ENCODE measurements around the gene CCDC40.

The CCDC40 gene

DNA sequence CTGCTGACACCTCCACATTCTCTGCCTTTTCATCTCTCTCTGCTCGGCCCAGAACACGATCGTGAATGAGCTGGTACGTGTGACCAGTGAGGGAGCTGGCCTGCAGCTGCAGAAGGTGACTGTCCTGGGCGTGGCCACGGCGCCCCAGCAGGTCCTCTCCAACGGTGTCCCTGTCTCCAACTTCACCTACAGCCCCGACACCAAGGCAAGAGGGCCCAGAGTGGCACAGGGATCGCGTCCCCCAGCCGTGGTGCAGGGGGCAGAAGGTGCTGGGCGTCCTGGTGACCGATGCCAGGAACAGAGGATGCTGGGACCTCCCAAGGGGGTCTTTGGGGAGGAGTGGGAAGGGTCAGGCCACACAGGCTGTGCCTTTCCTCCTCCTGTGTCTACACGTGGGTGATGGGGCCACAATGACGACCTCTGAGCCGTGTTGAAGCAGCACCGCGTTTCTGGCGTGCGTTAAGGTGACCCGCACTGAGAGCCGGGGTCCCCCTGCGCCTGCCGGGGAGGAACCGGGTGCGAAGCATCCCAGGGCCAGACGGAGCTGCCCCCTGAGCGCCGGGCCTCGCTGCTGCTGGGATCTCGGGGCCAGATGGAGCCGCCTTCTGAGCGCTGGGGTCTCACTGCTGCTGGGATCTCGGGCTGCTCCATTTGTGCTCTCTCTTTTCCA is 82.3 kb downstream of the CCDC40 start:
- FAIRE-seq, result no peak

DNA sequence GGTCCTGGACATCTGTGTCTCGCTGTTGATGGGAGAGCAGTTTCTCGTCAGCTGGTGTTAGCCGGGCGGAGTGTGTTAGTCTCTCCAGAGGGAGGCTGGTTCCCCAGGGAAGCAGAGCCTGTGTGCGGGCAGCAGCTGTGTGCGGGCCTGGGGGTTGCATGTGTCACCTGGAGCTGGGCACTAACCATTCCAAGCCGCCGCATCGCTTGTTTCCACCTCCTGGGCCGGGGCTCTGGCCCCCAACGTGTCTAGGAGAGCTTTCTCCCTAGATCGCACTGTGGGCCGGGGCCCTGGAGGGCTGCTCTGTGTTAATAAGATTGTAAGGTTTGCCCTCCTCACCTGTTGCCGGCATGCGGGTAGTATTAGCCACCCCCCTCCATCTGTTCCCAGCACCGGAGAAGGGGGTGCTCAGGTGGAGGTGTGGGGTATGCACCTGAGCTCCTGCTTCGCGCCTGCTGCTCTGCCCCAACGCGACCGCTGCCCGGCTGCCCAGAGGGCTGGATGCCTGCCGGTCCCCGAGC is 82.9 kb downstream of the CCDC40 start:
- FAIRE-seq, result no peak

DNA sequence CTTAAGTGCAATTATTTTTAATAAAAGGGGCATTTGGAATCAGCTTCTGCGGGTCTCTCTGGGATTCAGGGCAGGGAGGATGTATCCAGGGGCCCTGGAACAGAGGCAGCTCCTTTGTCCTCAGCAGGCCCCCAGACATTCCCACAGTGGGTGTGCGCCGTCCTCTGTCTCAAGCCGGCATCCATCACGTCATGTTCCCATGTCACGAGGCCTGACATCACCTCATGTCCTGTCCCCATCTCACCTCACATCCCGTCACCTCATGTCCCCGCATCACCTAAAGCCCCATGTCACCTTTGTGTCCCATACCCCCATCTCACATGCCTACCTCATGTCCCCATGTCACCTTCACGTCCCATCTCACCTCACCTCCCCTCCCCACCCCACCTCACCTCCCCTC is 83.4 kb downstream of the CCDC40 start:
- FAIRE-seq, result no peak

DNA sequence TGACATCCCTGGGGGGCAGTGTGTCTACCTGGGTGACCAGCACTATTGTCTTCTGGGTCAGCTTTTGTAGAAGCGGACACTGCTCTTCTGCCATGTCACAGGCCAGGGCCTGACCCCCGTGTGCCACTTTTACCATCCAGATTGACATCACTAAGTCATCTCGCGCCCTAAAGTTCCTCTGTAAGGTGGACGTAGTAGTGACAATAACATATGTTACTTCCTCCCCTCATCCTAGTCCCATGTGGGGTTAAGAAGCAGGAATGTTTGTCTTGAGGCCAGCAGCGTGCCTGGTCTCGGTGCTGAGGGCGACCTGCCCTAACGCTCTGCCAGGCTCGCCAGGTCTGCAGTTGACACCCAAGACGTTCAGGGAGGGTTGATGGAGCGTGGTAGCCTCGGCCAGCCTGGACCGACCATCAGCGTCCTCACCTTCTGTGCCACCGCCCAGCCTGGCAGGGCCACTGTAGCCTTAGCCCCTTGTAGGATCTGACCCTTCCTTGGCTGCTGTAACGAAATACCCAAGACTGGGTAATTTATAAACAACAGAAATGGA is 85.7 kb downstream of the CCDC40 start:
- no peak for FAIRE-seq

DNA sequence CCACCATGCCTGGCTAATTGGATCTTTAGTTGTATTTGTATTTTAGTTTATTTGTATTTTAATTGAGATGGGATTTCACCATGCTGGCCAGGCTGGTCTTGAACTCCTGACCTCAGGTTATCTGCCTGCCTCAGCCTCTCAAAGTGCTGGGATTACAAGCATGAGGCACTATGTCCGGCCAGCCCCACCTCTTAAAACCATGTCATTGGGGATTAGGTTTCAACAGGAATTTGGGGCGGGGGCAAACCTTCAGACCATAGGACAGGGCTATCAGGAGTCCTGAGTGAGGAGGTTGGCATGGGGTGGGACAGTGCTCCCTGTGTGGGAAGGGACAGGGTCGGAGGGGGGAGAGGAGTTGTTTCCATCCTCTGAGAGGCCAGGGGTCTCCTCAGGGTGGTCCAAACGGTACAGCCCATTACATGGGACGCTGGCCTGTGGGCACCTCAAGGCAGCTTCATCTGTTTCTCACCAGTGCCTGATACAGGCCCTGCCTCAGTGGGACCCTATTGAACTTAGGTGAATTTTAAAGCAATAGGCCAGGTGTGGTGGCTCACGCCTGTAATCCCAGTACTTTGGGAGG is 86.6 kb downstream of the CCDC40 start:
- FAIRE-seq, result no peak

DNA sequence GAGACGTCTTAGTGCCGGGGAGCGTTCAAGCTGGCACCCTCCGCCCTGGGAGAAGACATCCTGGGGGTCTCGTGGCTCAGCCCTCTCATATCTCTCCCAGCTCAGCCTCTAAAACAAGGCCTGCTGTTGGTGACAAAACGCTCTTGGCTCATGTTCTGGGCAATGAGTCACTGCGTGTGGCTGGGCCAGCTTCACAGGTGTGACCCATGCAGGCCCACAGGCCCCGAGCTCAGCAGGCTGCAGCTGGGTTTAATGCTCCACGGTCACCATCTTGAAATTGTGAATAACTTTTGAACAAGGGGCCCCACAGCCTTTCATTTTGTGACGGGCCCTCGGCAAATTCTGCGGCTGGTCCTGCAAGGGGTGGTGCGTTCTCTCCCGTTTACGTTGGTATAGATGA is 87.3 kb downstream of the CCDC40 start:
- no peak for FAIRE-seq

DNA sequence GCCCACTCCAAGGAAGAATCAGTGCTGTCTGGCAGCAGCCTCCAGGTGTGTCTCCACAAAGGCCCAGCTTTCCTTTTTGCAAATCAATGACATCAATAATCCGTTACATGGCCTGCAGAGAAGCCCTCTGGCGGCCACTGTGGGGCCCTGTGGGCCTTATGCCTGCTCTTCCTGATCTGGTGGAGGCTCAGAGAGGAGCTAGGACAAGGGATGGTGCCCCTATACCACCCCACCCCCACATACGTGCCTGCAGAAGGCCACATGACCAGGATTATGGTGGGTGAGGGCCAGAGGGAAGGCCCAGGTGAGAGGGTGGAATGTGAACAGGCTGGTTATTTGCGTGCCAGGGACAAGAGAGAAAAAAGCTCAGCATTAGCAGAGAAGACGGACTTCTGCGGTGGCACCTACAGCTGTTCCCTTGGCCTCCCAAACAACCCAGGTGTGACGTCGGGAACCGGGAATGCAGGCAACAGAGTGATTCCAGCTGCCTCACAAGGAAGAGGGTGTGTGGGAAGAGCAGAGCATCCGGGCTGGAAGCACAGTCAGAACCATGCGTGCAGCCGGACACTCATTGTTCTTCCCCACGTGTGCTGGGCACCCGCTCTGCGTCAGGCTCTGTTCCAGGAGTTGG is 88.0 kb downstream of the CCDC40 start:
- no peak for FAIRE-seq

DNA sequence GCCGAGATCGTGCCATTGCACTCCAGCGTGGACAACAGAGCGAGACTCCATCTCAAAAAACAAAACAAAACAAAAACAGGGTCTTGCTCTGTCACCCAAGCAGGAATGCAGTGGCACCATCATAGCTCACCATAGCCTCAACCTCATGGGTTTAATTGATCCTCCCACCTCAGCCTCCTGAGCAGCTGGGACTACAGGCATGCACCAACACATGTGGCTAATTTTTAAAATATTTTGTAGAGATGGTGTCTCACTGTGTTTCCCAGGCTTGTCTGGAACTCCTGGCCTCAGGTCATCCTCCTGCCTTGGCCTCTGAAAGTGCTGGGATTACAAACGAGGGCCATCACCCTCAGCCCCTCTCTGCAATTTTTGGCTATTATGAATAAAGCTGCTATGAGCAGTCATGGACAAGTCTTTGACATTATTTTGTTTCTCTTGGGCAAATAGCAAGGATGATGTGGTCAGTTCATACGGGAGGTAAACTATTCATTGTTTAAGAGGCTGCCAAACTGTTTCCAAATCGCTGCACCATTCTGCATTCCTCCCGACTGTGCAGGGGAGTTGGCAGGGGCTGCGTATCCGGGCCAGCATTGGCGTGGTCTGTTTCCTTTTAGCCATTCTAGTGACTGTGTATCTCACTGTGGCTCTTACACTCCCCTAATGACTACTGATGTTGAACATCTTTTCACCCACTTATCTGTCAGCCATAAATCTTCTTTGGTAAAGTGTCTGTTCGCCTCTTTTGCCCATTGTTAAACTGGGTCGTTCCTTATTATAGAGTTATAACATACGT is 89.4 kb downstream of the CCDC40 start:
- no peak for FAIRE-seq

DNA sequence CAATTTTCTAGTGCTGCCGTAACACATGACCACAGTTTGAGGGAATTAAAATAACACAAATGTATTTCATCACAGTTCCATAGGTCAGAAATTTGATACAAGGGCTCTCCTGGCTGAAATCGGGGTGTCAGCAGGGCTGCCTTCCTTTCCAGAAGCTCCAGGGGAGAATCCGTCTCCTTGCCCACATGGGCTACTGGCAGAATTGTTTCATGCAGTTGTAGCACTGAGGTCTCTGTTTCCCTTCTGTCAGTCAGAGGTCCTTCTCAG is 89.9 kb downstream of the CCDC40 start:
- no peak for FAIRE-seq

DNA sequence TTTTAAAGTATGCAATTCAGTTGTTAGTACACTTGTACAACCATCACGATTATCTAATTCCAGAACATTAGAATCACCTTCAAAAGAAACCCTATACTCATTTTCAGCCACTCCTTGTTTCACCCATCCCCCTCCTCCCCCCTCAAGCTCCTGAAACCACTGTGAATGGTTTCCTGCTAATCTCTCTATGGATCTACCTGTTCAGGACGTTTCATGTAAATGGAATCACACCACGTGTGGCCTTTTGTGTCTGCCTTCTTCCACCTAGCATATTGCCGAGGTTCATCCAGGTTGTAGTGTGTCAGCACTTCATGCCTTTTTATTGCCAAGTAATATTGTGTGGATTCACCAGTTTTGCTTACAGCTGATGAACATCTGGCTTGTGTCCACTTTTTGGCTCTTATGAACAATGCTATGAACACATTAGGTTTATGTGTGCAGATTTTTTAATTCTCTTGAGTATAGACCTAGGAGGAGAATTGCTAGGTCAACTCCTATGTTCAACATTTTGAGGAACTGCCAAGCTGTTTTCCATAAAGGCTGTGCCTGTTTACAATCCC is 92.6 kb downstream of the CCDC40 start:
- no peak for FAIRE-seq

DNA sequence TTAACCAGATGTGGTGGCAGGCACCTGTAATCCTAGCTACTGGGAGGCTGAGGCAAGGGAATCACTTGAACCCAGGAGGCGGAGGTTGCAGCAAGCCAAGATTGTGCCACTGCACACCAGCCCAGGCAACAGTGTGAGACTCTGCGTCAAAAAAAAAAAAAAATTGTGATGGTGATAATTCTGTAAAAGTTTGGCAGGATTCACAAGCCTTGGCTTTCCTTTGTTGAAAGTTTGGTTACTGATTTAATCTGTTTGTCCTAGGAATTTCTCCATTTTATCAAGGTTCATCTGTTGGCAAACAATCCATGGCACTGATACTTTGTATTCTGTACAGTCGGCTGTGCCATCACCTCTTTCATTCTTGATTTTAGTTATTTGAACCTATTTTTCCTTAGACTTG is 94.5 kb downstream of the CCDC40 start:
- FAIRE-seq, result no peak

DNA sequence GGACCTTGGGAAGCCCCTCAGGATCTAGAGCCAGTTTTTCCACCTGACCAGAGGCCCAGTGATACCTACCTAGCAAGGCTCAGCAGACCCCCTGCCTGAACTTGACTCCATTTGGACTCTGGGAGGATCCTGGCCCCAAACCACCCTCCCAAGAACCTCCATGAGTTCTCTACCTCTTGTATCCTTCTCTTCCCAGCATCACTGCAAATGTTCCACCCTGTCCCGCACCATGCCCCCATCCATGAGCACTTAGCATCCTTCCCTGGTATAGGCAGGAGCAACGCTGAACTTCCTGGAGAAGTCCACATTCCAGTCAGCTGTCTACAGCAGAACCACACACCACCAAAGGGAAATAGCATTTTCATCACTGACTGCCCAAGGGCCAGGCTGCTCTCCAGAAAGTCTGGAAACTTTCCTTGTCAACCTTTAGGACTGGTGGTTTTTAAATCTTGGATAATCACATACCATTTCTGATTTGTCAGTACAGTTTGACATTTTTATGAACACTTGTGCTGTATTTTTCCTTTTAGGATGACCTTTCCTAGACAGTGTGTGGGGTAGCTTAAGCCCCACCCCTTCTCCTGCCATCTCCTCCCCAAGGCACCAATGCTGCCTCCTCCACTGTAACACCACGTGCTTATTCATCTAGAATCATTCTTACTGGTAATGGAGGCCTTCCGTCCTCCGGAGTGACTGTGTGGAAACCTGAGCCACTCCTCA is 96.6 kb downstream of the CCDC40 start:
- no peak for FAIRE-seq

DNA sequence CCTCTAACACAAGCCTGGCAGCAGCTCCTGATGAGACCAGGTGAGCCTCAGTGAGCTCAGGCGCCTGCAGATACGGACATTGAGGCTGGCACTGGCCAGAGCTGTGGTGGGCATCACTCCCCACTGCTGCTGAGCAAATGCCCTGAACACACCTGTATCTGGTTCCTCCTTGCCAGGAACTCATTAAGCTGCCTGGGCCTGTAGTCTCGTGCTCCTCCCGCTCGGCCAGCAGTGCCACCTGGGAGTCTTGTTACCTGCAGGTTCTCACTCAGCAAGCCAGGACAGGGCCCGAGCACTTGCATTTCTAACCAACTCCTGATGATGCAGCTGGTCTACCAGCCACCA is 97.2 kb downstream of the CCDC40 start:
- no peak for FAIRE-seq

DNA sequence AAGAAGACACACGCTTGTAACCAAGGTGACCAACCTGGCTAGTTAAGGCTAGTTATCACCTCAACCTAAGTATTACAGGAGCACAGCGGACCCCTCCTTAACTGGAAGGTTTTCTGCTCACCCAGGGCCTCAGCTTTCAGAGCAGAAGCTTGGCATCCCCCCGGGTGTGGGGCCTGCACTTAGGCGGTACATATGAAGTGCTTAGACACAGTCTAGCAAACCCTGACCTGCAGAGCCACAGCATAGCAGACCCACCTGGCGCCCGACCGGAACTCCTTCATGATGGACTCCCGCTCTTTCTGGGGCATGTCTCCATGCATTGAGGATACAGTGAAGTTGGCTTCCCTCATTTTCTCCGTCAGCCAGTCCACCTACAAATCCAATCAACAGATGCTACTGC is 100.7 kb downstream of the CCDC40 start:
- FAIRE-seq, result no peak

DNA sequence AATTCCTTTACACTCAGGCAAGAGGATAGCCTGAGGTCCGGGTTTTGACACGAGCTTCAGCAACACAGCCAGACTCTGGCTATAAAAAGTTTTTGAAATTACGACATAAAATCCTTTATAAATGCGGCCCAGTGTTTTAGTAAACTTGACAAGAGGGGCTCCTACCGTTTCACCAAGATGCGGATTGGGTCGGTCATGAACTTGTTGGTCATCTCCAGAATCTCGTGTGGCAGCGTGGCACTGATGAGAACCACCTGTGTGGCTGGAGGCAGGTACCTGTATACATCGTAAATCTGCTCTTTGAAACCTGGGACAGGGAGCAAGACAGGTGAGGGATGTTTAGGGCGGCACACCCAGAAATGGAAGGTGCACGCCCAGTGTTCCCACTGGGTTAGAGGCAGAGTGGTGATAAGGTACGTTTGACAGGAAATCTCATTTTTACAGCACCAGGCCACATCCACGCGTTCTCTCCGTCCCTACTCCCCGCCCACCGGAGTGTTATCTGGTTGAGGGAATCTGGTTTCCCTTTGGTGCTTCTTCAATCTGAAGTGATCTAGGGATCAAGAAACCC is 102.5 kb downstream of the CCDC40 start:
- FAIRE-seq, result no peak

DNA sequence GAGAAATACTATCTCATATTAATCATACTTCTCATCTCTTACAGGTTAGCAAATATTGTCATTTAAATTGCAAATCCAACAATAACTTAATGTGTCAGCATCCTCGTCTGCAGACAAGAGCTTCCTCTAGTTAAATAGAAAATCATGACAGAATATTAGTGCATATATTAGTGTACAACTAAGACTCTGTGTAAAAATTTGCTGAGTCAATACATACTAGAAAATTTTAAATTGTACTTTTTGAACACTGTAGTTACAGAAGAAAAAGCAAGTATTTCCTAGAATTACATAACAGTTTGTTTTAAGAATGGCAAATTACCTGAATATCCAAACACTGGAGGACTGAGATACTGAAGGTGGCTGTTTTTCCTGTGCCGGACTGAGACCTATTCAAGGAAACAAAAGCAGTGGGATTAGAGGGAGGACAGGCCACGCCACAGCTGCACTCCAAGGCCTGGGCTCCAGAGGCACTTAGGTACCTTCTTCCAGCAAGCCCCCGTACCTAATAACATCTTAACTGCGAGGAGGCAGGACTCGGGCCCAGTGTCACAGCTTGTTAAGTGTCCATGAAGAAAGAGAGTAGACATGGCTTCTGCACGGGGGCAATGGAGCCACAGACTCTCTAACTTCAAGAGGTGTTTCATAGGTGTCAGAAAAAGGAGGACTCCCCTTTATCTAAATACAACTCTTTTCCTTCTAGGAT is 105.2 kb downstream of the CCDC40 start:
- FAIRE-seq, result no peak

DNA sequence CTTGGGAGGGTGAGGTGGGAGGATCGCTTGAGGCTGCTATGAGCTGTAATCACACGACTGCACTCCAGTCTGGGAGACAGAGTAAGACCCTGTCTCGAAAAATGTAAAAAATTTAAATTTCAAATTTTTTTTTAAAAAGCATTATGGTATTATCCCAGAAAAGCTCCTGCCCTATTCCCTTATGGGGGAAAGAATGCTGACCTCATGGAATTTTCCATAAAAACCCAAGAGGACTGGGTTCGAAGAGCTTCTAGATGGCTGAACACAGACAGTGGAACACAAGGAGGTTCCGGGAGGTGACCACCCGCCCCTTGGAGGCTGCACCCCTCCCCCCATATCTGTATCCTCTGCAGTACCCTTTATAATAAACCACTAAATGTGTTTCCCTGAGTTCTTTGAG is 106.5 kb downstream of the CCDC40 start:
- no peak for FAIRE-seq

DNA sequence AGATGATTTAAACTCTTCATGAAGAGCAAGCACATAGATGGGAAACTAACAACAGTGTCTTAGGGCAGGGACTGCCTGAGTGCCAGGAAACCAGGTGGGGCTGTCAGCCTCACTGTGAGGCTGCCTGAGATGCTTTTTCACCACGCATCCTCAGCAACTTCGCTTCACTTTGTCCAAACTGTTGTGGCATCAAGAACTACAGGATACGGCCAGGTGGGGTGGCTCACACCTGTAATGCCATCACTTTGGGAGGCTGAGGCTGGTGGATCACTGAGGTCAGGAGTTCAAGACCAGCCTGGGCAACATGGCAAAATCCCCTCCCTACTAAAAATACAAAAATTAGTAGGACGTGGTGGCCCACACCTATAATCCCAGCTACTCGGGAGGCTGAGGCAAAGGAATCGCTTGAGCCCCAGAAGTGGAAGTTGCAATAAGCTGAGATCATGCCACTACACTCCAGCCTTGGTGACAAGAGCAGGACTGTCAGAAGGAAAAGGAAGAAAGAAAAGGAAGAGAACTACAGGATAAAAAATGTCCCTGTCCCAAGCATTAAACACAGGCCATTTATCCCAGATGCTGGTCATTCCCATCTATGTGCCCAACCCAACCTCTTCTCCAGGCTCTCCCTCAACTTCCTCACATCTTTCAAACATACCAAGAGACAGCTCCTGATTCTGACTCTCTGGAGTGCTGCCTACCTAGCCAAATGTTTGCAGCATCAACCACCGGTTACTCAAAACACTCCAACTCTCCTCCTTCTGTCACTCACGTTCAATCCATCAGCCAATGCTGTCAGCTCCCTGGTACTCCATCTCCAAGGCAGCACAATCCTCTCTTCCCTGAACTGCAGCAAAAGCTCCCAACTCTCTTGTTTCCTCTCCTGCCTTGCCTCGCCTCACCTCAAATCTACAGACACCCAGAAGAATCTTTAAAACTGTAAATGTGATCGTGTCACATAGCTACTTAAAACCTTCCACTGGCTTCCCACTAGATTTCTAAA is 108.9 kb downstream of the CCDC40 start:
- FAIRE-seq, result no peak

DNA sequence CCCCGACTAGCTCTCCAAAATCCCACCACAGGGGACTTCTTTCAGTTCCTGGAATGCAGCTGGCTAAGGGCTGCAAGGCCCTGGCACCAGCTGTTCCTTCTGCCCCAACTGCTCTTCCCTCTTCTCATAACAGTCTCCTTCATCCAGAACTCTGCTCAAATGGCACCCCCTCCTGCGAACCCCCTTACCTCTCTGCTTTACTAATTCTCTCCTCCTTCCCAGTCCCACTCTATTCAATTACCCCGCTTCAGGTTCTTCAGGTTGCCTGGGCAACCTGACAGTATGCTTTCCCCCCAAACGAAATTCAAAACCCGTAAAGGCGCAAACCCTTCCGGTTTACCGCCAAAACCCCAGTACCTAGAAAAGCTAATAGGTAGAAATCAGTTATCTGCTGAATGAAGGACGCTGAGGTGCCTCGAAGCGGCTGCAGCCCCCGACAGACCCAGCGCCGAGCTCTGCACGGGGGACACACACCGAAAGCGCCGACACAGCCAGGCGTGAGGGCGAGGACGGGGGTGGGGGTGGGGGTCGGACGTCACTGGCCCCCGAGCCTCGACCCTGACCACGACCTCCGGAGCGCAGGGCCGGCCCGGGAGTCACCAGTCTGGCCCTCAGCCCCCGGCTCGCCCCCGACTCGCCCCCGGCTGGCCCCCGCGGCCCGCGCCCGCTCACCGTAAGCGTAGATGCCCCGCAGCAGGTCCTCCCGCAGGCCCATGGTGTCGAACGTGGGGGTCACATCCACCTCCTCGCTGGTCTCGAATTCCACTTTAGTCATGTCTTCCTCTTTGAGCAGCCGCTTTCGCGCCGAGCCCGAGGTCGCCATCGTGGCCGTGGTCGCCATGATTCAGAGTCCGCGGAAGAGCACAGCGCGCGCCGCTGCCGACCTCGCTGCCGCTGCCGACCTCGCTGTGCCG is 109.9 kb downstream of the CCDC40 start:
- FAIRE-seq, result no peak
